DMS153 (cell line): ENCODE results near the gene DOCK11.
"Not testable (repeated sequence)": the region's sequence is repeated elsewhere in the genome, so short reads cannot be mapped to it uniquely, and the experiment has no call there.

Experiments
- DNase-seq: peaks from one replicate; lab custom pipeline; 2025; lab: John Stamatoyannopoulos, UW

Gene DOCK11

GRCh38 chrX:118698516-118699170, 203.0 kb downstream of the DOCK11 start:
- DNase-seq: no peak

GRCh38 chrX:118702741-118703140, 207.1 kb downstream of the DOCK11 start:
- no peak for DNase-seq

GRCh38 chrX:118706681-118707080, 211.1 kb downstream of the DOCK11 start:
- no peak for DNase-seq

GRCh38 chrX:118714521-118714920, 218.9 kb downstream of the DOCK11 start:
- DNase-seq: no peak

- DNase-seq: not testable (repeated sequence)
Observed at GRCh38 chrX:118715917-118716316, 220.3 kb downstream of the DOCK11 start.

- not testable (repeated sequence) for DNase-seq
Observed at GRCh38 chrX:118716833-118717232, 221.2 kb downstream of the DOCK11 start.

GRCh38 chrX:118717678-118718391, 222.2 kb downstream of the DOCK11 start:
- no peak for DNase-seq

- no peak for DNase-seq
Observed at GRCh38 chrX:118718737-118719136, 223.1 kb downstream of the DOCK11 start.

GRCh38 chrX:118720058-118720707, 224.6 kb downstream of the DOCK11 start:
- no peak for DNase-seq

GRCh38 chrX:118723376-118723775, 227.8 kb downstream of the DOCK11 start:
- no peak for DNase-seq

- no peak for DNase-seq
Observed at GRCh38 chrX:118724365-118724764, 228.8 kb downstream of the DOCK11 start.

GRCh38 chrX:118724775-118725174, 229.2 kb downstream of the DOCK11 start:
- no peak for DNase-seq

GRCh38 chrX:118726396-118726795, 230.8 kb downstream of the DOCK11 start:
- DNase-seq: no peak

- peak; percentile 50 for DNase-seq
Observed at GRCh38 chrX:118726887-118727685, 231.5 kb downstream of the DOCK11 start, which contains the start of gene IL13RA1. TSS of gene IL13RA1 (plus strand) at chrX:118727606. CDS start at chrX:118727639, 33 bp downstream.

- DNase-seq: no peak
Observed at GRCh38 chrX:118727686-118728339, 232.2 kb downstream of the DOCK11 start.

- DNase-seq: no peak
Observed at GRCh38 chrX:118729042-118729652, 233.5 kb downstream of the DOCK11 start.

- DNase-seq: no peak
Observed at GRCh38 chrX:118730500-118731247, 235.1 kb downstream of the DOCK11 start.

GRCh38 chrX:118732551-118732950, 236.9 kb downstream of the DOCK11 start:
- DNase-seq: not testable (repeated sequence)

GRCh38 chrX:118734909-118735308, 239.3 kb downstream of the DOCK11 start:
- no peak for DNase-seq
